ENCODE results near the gene DAP. TPM values are rescaled to one million over a fixed set of nuclear protein-coding genes. Genes with fewer than 3 reads are reported as not detected.

The DAP gene
- polyA plus RNA-seq, 12 donors: 39.2 to 84.9 (median 52.9) TPM; not detected in 1

DNA sequence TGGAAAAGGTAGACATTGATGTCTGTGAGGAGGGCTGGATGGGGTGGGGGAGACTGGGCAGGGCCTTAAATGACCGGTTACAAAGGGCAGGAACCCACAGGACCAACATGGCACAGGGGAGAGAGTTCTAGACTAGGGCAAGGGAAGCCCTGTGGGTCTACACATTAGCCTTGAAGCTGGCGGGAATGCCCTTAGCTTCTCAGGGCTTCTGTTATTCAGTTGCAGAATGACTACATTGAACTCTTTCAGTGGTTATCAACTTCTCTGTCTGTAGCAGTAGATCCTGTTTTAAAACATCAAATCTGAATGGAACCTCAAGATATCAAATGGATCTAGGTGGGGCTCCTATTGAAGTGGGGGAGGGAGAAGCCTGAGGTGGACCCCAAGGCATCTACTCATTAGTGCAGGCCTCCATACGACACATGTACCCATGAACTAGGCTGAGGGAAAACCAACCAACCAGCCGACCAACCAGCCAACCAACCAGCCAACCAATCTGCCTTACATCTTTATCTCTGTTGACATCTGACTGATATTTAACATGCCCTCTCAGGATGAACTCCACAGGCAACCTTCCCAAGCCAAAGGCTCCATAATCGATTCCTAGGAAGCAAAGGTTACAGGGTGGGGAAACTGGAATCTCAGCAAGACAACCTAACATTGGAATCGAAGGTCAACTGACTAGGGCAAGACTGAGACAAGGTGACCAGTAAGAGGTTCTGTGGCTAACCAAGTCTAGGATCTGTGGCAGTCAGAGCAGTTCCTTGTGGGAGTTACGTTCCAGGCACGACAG is 48.3 kb downstream of the DAP start:
- DNase-seq: no peak

GRCh38 chr5:10711562-10711961 is 49.5 kb downstream of the DAP start:
- DNase-seq: no peak

- DNase-seq: no peak
Observed at GRCh38 chr5:10710513-10711128, 50.4 kb downstream of the DAP start.

DNA sequence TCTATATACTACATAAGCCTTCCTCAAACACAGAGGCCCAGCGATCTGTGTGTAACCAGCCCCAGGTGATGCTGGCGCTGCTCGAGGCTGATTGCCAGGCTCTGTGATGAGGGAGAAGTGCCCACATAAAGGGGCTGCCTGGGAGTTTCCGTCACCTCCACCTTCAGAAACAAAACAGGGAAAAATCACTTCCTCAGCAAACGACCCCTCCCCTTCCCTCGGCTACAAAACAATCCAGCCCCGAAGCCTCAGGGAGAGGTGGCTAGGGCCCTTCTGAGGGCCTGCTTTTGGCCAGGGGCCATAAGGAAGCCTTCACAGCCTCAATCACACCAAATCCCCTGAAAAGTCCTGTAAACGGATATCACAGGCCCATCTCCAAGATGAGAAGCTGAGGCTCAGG is 51.1 kb downstream of the DAP start:
- DNase-seq: no peak

GRCh38 chr5:10709409-10709808 is 51.6 kb downstream of the DAP start:
- no peak for DNase-seq

DNA sequence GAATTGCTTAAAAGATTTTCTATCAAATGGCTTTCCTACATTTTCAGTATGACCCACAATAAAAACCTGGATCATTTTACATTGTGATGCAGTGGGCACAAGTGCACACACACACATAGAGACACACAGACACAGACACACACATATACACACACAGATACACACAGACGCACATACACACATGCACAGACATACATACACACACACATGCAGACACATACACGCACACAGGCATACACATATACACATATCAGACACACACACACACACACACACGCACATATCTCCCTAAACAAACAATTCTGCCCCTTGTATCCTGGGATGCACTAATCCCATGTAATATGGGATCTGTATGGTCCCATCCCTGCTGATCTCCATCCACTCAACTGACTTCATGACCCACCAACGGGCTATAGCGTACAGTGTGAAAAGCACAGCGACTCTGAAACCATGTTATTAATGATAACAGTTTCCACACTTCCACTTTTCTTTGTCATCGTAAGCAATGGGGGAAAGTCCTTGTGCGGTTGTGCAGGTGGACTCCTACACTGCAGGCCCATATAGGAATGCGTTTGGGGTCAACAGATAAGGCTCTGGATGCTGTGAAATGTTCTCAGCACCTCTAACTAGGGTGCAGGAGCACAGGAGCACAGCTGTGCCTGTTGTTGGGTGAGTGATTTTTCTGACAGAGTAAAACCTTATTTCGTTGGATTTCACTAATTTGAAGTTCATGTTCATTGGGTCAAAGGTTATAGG is 52.7 kb downstream of the DAP start:
- no peak for DNase-seq

DNA sequence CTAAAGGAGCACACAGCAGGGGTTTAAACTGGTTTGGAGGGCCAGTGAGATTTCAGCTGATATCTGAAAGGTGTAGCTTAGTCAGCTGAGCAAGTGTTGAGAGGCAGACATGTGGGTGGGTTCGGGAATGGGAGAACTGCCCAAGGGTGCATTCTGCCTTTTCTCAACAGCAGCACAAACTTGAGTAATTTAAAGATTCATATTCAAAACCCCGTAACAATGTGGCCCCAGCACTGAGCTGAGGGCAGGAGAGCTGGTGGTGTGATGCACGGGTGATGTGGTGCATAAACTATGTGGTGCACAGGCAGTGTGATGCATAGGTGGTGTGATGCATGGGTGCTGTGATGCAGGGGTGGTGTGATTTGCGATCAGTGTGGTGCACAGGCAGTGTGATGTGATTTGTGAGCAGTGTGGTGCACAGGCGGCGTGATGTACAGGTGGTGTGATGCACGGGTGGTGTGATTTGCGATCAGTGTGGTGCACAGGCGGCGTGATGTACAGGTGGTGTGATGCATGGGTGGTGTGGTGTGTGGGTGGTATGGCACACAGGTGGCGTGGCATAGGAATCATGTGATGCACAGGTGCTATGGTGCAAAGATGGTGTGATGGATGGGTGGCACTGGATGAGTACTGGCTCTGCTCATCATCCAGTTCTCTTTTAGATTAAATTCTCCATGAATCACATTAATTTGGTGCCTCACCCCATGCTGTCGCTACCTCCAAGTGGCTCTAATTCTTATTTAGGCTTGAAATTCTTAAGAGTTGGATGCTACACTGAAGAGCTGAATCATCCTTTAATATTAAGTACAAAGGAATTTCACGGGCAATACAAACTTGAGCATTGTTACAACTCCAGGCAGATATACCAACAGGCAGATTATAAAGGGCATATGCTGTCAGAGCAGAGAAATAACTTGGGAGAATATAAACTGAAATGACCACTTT is 53.6 kb downstream of the DAP start:
- no peak for DNase-seq

- no peak for DNase-seq
Observed at GRCh38 chr5:10706326-10706725, 54.7 kb downstream of the DAP start.

DNA sequence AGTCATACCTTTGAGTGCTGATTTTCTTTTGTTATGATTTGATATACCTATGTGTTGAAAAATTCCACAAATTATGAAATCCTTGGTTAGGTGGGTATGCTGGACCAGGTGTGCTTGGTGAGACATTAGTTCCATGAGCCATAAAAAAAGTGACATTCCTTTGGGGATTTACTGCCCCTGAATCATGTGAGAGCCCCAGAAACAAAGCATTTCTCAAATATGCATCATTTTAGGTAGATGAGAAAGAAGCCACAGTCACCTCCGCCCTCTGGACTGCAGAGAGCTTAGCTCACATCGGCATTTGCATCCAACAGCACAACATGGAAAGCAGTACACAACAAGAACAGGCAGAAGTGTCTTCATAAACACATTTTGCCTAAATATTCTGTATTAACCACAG is 55.3 kb downstream of the DAP start:
- DNase-seq: no peak

- DNase-seq: no peak
Observed at GRCh38 chr5:10704949-10705621, 55.9 kb downstream of the DAP start.

DNA sequence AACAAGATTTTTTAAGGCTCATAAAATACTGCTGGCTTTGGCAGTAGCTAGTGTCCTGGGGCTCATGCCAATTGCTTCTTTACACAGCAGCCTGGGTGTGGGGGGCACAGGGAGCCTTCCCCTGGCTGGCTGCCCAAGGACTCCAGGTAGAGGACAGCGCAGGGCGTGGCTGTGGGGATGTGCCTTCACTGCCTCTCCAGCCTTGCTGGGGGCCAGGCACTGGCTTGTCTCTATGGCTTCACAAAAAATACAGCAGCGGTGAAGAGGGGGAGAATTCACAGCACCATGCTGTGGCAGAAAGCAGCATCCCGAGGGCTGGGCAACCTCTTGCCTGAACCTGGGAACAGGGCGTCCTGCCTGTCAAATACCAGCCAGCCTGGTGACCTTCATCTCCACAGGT is 57.4 kb downstream of the DAP start:
- no peak for DNase-seq

GRCh38 chr5:10702911-10703491 is 58.0 kb downstream of the DAP start:
- DNase-seq: no peak

DNA sequence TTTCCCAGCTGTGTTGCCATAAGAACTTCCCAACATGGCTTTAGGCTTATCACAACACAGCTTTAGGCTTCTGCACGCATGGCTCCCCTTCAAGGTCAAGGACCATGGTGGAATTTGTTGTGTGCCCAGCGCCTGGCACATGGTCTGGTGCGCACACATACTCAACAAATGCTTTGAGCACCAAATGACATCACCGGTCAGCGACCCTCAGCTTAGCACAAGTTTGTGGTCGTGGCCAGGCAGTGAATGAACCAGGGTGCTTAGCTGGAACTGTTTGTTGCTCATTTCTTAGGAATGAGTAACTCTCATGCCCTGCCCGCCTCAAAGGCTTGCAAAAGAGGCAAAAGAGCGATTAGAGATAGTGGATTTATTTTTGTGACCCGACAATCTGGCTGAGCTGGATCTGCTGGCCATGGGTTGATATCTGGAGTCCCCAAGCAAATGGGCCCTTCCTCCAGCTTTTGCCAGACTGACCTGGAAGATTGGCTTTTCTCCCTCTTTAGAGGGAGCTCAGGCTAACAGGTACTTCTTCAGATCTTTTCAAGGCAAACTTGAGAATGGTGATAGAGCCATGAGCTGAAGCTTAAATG is 58.9 kb downstream of the DAP start:
- DNase-seq: no peak

DNA sequence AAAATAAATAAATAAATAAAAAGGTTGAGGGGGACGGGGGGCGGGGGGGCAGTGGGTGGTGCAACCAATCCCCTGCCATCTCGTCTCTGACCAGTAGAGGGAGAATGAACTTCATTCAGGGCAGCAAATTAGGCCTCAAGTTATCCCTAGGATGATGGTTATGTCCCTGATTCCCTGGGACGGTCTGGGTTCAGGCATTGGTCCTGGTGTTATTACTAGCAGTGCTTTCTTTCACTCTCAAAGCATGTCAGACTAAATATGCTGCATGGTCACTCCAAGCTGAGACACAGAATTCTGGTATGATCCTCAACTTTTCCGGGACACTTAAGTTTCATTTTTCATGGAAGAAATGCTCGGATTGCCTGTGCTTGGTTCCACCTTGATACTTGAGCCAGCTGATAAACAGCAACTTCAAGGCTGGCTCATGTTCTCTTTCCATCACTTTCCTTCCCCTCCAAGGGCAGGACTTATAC is 59.4 kb downstream of the DAP start:
- peak; percentile 34 for DNase-seq

- no peak for DNase-seq
Observed at GRCh38 chr5:10700516-10700915, 60.5 kb downstream of the DAP start.

DNA sequence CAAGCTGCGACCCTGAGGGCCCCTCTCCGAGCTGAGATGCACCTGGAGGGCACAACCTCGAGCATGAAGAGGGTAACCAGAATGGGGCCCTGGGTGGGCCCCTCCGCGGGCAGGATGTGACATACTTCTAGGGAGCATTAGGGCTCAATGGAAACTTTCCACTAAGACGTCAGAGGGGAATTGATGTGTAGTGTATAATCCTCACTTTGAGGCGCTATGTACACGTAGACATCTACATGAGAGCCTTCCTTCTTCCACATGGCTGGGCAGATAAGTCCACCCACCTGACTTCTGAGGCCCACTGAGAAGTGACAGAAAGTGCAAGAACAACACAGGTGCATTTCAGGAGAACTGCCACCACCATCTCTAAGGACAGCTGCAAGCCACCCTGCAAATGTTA is 61.0 kb downstream of the DAP start:
- DNase-seq: no peak

GRCh38 chr5:10699281-10699874 is 61.7 kb downstream of the DAP start:
- no peak for DNase-seq

DNA sequence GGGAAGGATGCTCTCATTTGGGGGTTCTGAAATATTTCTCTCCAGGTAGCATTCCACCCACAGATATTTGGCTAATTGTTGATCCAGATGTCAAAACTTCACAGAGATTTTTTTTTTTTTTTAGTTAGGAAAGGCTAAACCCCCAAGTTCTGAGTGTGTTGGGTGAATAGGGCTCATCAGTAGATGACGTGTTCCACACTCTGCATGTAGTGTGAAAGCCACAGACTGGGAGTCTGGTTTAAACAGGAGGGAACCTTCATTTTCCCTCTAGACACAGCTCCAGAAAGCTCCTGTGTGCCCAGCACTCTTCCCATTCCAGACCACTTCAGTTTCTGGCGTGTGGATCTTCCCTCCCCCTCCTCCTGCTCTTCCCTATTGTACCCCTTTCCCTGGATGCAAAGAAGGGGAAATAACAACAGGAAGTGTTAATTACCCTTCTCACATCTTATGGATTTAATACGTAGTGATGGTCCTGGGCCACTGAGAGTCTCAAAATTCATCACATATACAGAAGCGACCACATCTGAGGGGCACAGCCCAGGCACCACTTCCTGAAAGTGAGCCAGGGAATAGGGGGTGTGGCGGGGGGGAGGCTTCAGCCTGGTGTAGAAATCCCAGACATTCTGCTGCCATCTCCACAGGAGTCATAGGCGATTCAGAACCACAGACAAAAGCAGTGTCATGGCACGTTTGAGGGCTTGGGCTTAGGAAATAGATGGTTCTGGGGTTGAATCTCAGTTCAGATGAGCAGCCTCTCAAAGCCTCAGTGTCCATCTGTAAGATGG is 65.1 kb downstream of the DAP start:
- no peak for DNase-seq

Data from muscle of arm (tissue), 12 donors.